ENCODE measurements around the gene GGCT. TPM values are rescaled to one million over a fixed set of nuclear protein-coding genes. Genes with fewer than 3 reads are reported as not detected.

GGCT gene
- total and polyA plus RNA-seq, 2 of the 8 experiments (the other 6 are each of a cell fraction or from before 2014, with no cell fraction given): 50.0 to 129 TPM

Other genes starting within 250 kb of the GGCT start
- 16.2 and 17.7 TPM in 2 replicates for gene ZNRF2, start 220.2 kb downstream of the GGCT start, total RNA-seq (2021; fragmentation: NEBNext Ultra II Directional; extraction: Animal tissue kit (Norgen Biotek cat#: 25700))
- 2.9 TPM in 2 replicates for gene ZNRF2, start 220.2 kb downstream of the GGCT start, polyA plus RNA-seq (2011; rRNA removed)
- 6.0 and 6.5 TPM in 2 replicates for gene NOD1, start 26.0 kb downstream of the GGCT start, total RNA-seq (2021; fragmentation: NEBNext Ultra II Directional; extraction: Animal tissue kit (Norgen Biotek cat#: 25700))
- gene NOD1, start 26.0 kb downstream of the GGCT start, polyA plus RNA-seq (2011; rRNA removed): 3.8 and 4.1 TPM in 2 replicates
- gene GARS1, start 90.0 kb upstream of the GGCT start, total RNA-seq (2021; fragmentation: NEBNext Ultra II Directional; extraction: Animal tissue kit (Norgen Biotek cat#: 25700)): 247 and 270 TPM in 2 replicates
- 387 and 476 TPM in 2 replicates for gene GARS1, start 90.0 kb upstream of the GGCT start, polyA plus RNA-seq (2011; rRNA removed)
- gene CRHR2, start 177.6 kb upstream of the GGCT start, total RNA-seq (2021; fragmentation: NEBNext Ultra II Directional; extraction: Animal tissue kit (Norgen Biotek cat#: 25700)): 0.19 and 0.37 TPM in 2 replicates
- 0.99 and 1.3 TPM in 2 replicates for gene CRHR2, start 177.6 kb upstream of the GGCT start, polyA plus RNA-seq (2011; rRNA removed)
- 0.60 and 0.84 TPM in 2 replicates for gene INMT, start 247.3 kb upstream of the GGCT start, total RNA-seq (2021; fragmentation: NEBNext Ultra II Directional; extraction: Animal tissue kit (Norgen Biotek cat#: 25700))
- gene INMT, start 247.3 kb upstream of the GGCT start, polyA plus RNA-seq (2011; rRNA removed): 0.94 and 1.2 TPM in 2 replicates

Measured in H1 (cell line).